SH-SY5Y (cell line): ENCODE results near the gene AFF1.

Experiments used
- GATA2 ChIP-seq: IDR thresholded peaks from 2 replicates; pipeline ENCODE4 v1.6.1; 2011; ENCODE audit warnings: mild to moderate bottlenecking, low read depth, low read length
- GATA3 ChIP-seq: IDR thresholded peaks from 2 replicates; pipeline ENCODE4 v1.6.1; 2011; ENCODE audit warnings: low read depth, mild to moderate bottlenecking, low read length, moderate library complexity

Gene AFF1

DNA sequence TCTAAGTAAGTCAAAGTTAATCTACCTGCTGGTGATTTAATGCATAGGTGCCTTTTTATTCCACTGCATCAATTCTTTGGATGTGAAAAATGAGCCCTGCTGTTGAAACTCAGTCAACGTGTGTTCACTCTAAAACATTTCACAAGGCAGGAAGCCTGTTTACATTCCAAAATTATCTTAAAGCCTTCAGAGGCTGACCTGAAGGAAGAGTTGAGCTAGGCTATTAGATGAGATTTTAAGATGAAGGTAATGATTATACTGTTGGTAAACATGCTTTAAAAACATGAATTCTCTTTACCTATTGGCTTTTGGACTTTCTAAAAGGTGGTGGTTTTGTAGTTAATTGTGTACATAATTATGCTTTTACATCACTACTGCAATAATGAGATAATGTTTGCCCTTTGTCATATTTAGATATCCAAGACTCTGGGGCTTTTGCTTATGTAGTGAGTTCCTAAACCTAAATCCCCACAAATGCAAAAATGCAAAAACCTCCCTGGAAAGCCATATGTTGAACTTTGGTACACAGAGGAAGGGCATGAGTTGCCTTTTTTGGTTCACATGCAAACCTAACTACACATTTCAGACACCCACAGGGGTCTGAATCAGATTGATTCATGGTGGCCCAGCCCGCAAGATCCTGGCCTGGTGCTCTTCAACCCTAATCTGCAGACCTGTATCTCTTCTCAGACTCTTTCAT lies 193.3 kb downstream of the AFF1 start:
- no peak for TF ChIP-seq GATA3
- TF ChIP-seq GATA2: no peak

DNA sequence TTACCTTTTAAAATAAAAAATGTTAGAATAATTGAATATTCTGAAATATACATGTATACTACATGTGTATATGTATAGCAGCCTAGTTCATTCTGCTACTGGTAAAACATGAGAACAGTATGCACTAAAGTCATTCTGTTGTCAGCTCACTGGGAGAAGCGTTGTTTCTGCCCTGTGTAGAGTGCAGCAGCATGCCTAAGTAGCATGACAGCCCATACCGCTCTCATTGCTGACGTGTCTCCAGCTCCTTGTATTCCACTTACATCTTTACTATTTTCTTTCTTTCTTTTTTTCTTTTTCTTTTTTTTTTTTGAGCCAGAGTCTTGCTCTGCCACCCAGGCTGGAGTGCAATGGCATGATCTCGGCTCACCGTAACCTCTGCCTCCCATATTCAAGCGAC lies 194.9 kb downstream of the AFF1 start:
- TF ChIP-seq GATA3 (no peak), GATA2 (no peak)

DNA sequence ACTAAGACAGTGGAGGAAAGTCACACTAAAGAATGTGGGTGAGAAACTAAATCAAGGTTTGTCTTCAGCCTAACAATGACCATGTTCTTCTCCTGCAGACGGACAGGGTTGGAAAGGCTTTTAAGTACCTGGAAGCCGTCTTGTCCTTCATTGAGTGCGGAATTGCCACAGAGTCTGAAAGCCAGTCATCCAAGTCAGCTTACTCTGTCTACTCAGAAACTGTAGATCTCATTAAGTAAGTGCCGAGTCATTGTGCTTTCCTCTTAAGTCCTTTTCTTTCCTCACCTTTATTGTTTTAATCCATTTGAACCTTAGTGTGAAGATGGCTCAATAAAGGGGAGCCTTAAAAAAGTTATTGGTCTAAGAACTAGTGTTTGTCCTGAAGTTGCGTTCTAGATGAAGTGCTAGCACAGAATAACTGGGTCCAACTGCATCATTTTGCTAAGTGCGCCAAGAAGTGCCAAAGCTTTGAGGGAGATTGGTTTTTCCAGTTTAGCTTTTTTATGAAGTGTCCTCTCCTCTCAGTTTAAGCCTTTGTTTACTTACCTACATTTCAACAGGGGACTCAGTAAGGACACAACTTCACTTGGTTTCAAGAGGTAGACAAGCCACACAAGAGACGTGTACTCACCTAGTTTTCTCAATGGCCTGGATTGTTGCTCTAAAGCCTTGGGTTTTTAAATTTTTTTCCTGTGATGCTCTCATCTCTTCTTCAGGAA lies 196.3 kb downstream of the AFF1 start:
- TF ChIP-seq GATA3 (no peak), GATA2 (no peak)

DNA sequence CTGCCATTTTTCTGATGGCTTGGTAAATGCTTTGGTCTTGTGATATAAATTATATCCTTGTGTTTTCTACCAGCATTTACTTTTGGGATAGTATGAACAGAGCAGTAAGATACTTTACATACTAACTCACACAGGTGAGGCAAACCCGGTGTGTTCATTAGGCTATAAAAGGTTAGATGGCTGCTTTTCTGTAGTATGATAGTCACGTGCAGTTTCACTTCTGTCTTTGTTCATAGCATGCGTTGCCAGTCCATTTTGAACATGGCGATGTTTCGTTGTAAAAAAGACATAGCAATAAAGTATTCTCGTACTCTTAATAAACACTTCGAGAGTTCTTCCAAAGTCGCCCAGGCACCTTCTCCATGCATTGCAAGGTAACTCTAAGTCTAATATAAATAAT lies 197.2 kb downstream of the AFF1 start:
- TF ChIP-seq GATA2 (no peak), GATA3 (no peak)

DNA sequence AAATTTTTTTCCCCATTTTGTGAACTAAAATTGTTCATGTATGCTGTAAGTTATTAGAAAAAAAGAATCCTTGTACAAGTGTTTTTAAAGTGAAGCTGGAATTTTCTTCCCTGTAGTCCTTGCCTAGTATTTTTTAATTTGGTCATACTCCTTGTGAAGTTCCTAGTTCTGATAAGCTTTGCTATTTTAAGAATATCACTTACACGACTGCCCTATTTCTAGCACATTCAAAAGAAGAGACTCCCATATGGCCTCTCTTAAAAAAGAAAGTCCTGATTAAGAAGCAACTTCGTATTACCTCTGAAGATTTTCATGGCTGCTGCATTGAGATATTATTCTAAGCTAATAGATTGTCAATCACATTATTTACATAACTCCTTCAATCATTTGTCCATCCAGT lies 198.4 kb downstream of the AFF1 start:
- TF ChIP-seq GATA2: no peak
- no peak for TF ChIP-seq GATA3

DNA sequence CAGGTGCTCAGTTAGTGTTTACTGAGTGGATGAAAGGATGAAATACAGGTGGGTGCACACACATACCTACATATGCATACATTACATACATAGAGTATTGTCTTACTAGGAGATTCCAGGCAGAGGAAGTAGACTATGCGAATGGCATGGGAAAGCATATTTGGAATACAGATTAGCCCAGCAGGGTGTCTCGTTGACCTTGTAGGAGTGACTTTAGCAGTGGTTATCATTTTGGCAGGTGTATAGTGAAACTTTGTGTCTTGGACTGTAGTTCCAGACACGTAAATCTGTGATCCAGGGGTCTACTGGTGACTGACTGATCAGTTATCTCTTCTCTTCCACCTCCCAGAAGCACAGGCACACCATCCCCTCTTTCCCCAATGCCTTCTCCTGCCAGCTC lies 199.3 kb downstream of the AFF1 start:
- TF ChIP-seq GATA2 (no peak), GATA3 (no peak)

DNA sequence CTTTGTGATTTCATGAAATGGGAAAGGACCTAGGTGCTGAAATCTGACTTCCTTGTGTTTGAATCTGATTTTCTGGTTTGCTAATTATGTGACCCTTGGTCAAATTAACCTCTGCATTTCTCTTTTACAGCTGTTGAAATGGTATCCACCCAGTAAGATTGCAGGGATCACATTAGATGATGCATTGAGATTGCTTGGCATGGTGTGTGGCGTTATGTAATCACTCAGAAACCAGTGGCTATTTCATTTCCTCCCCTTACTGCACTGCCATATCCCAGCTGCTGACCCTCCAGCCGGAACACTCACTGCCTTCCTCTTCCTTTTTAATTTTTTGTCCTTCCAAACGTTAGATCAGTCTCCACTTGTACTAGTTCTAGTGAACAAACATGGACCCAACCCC lies 206.6 kb downstream of the AFF1 start:
- TF ChIP-seq GATA3 (no peak), GATA2 (no peak)

DNA sequence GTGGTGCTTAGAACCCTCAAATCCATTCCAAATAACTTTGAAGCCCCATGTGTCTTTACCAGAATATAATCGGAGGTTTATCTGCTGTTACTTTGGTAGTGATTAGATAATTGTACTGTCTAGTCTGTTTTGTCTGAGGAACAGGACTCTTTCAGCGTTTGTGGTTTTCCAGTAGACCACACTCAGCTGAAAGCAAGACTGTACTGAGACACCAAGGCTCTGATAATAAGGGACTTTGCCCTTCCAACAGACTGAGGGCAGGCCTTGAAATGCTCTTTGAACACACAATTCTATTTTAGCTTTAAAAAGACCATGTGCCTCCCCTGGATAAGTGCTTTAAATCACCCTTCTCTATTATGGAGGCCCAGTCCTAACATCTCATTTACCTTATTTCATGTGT lies 209.5 kb downstream of the AFF1 start:
- no peak for TF ChIP-seq GATA3
- no peak for TF ChIP-seq GATA2

DNA sequence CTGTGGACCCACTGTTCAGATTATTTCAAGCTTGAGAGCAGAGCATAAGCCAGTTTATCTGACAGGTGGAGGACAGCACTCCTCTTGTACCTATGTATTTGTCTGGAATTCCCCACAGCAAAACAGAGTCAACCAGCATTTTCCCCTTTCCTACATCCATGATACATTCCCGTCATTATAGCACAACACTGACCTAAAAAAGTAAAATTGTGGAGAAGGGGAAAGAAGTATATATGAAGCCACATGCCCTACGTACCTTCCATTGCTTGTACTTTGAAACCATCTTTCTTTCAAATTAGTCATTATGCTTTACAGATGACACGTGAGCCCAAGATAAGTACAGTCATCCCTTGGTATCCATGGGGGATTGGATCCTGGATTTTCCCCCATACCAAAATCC lies 212.3 kb downstream of the AFF1 start:
- TF ChIP-seq GATA2 (no peak), GATA3 (no peak)

DNA sequence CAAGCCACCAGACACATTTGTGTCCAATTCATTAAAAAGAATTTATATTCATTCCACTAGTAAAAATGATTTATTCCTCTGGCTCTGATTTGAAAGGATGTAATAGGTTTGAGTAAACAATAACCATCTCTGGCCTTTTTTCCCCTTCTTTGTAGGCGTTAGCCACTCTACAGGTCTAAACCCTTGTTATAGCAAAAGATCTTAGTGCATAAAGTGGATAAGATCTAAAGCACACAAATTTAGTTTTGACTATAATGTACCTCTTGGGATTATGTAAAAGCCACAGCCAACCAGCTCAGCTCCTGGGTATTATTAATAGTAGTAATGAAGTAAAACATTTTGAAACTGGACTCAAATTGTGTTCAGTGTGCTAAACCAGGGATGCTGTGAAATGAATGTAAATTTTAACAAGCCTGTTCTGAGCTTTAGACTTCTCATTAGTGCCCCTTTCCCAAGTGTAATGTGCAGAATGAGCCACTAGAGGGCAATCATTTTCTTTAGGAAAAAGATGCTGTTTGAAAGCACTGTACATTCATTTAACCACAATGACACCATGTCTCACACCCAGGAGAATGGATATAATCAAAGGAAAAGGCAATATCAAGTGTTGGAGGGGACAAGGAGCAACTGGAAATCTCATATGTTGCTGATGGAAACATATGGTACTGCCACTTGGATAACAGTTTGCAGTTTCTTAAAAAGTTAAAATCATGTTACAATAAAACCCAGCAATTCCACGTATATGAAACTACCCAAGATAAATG lies 215.9 kb downstream of the AFF1 start:
- TF ChIP-seq GATA2 (no peak), GATA3 (no peak)

DNA sequence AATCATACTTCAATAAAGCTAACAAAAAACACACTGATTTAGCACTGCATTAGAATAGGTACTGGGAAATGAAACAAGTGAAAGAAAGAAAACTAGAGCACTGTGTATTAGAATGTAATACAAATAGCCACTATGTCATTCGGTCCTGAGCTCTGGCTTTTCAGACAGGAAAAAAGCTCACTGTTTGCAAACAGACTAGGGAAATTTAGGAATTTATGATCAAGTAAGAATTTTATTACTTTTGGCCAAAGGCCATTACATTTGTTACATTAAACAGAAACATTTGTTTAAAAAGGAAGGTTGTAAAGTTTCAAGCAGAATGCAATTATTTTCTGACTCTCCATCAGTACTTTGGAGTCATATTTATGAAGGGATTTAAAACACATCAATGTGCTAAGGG lies 216.9 kb downstream of the AFF1 start:
- TF ChIP-seq GATA3: no peak
- TF ChIP-seq GATA2: no peak

DNA sequence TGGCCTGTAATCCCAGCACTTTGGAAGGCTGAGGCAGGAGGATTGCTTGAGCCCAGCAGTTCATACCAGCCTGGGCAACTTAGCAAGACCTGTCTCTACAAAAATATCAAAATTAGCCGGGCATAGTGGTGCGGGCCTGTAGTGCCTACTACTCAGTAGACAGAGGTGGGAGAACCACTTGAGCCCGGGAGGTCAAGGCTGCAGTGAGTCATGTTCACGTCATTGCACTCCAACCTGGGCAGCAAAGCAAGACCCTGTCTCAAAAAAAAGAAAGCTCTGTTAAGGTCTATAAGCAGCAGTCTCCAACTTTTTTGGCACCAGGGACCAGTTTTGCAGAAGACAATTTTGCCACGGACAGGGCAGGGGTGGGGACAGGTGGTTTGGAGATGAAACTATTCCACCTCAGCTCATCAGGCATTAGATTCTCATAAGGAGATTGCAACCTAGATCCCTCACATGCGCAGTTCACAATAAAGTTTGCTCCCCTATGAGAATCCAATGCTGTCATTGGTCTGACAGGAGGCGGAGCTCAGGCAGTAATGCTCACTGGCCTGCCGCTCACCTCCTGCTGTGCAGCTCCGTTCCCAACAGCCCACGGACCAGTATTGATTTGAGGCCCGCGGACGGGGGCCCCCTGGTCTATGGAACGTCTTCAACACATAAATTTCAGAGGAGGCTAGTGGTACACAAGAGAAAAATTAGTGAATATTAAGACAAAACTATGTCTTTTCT lies 217.7 kb downstream of the AFF1 start:
- TF ChIP-seq GATA2 (no peak), GATA3 (no peak)

DNA sequence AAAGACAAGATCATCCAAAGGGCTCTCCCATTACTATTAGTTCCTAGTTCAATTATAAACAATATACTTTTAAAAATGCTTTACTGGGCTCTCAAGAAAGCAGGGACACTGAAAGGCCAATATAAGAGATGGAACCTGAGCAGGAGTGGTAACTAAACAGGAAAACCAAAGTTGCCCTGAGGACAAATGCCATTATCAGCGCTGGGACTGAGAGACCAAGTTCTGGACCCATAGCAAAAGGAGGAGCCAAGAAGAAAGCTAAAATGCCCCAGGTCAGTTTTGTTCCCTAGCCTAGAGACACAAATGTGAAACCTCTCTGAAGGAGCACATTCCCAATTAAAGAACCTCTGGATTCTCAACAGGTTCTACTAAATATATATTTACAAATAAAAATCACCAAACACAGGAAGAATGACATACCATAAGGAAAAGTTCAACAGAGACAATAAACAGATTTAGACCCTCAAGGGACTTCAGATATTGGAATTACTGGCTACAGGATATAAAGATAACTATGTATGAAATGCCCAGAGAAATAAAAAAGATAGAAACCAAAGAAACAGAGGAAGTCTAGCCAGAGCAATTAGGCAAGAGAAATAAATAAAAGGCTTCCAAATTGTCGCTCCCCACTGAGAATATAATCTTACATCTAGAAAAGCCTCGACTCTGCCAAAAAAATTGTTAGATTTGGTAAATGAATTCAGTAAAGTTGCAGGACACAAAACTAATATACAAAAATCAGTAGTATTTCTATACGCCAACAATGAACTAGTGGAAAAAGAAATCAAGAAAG lies 218.5 kb downstream of the AFF1 start:
- no peak for TF ChIP-seq GATA2
- TF ChIP-seq GATA3: no peak
